ENCODE data around the gene ORAI3.

- TF ChIP-seq, protein P1, sequence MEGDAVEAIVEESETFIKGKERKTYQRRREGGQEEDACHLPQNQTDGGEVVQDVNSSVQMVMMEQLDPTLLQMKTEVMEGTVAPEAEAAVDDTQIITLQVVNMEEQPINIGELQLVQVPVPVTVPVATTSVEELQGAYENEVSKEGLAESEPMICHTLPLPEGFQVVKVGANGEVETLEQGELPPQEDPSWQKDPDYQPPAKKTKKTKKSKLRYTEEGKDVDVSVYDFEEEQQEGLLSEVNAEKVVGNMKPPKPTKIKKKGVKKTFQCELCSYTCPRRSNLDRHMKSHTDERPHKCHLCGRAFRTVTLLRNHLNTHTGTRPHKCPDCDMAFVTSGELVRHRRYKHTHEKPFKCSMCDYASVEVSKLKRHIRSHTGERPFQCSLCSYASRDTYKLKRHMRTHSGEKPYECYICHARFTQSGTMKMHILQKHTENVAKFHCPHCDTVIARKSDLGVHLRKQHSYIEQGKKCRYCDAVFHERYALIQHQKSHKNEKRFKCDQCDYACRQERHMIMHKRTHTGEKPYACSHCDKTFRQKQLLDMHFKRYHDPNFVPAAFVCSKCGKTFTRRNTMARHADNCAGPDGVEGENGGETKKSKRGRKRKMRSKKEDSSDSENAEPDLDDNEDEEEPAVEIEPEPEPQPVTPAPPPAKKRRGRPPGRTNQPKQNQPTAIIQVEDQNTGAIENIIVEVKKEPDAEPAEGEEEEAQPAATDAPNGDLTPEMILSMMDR (IDR thresholded peaks at IDR 0.05), result peak; percentile 76 to 94 (median 86)
- TF ChIP-seq POLR2A (IDR thresholded peaks at IDR 0.05), result no peak
Observed at GRCh38 chr16:30941600-30942425, 7.1 kb upstream of the ORAI3 start.
